Central memory CD4-positive, alpha-beta T cell (primary cell): ENCODE results near the gene RUSF1.

Experiments used
- DNase-seq: peaks from one replicate; pipeline ENCODE4 v3.0.0; 2022

Gene RUSF1

GRCh38 chr16:31467151-31467773 is 40.9 kb downstream of the RUSF1 start:
- no peak for DNase-seq

GRCh38 chr16:31466381-31466841 is 41.8 kb downstream of the RUSF1 start:
- no peak for DNase-seq

- no peak for DNase-seq
These were observed 42.3 kb downstream of the RUSF1 start for GRCh38 chr16:31465788-31466370.

GRCh38 chr16:31464781-31465260 is 43.4 kb downstream of the RUSF1 start:
- no peak for DNase-seq

GRCh38 chr16:31464348-31464769 is 43.8 kb downstream of the RUSF1 start:
- no peak for DNase-seq

- DNase-seq, result no peak
These were observed 46.0 kb downstream of the RUSF1 start for GRCh38 chr16:31461921-31462804.

- DNase-seq, result no peak
These were observed 46.8 kb downstream of the RUSF1 start for GRCh38 chr16:31461201-31461920.

GRCh38 chr16:31460582-31461002 is 47.6 kb downstream of the RUSF1 start:
- DNase-seq, result peak; percentile 38

GRCh38 chr16:31459687-31460581 is 48.3 kb downstream of the RUSF1 start:
- DNase-seq, result peak; percentile 99

GRCh38 chr16:31458844-31459686 is 49.1 kb downstream of the RUSF1 start, which contains the start of gene ARMC5:
TSS of gene ARMC5 (plus strand) at chr16:31459501. CDS start at chr16:31459525, 24 bp downstream.
- DNase-seq, result peak; percentile 98

GRCh38 chr16:31458073-31458843 is 49.9 kb downstream of the RUSF1 start:
- peak; percentile 56 for DNase-seq

GRCh38 chr16:31456988-31457360 is 51.2 kb downstream of the RUSF1 start:
- no peak for DNase-seq

- DNase-seq, result no peak
These were observed 52.4 kb downstream of the RUSF1 start for GRCh38 chr16:31455601-31456314.

GRCh38 chr16:31453255-31454204 is 54.7 kb downstream of the RUSF1 start:
- DNase-seq, result no peak

- no peak for DNase-seq
These were observed 55.5 kb downstream of the RUSF1 start for GRCh38 chr16:31452631-31453106.

- no peak for DNase-seq
These were observed 56.4 kb downstream of the RUSF1 start for GRCh38 chr16:31451681-31452351.

GRCh38 chr16:31451201-31451600 is 57.0 kb downstream of the RUSF1 start:
- no peak for DNase-seq
